GM12801 (cell line): ENCODE measurements around the gene SHPK.

Experiments
- TF ChIP-seq, protein P1 (sequence below): IDR thresholded peaks from one replicate; pipeline ENCODE4 v1.5.1; 2011; ENCODE audit warnings: control low read depth; ENCODE audit not compliant: insufficient read length; ENCODE audit errors: extremely low read depth

Gene SHPK

GRCh38 chr17:3678821-3679530 lies 42.9 kb upstream of the SHPK start:
- TF ChIP-seq, protein P1, sequence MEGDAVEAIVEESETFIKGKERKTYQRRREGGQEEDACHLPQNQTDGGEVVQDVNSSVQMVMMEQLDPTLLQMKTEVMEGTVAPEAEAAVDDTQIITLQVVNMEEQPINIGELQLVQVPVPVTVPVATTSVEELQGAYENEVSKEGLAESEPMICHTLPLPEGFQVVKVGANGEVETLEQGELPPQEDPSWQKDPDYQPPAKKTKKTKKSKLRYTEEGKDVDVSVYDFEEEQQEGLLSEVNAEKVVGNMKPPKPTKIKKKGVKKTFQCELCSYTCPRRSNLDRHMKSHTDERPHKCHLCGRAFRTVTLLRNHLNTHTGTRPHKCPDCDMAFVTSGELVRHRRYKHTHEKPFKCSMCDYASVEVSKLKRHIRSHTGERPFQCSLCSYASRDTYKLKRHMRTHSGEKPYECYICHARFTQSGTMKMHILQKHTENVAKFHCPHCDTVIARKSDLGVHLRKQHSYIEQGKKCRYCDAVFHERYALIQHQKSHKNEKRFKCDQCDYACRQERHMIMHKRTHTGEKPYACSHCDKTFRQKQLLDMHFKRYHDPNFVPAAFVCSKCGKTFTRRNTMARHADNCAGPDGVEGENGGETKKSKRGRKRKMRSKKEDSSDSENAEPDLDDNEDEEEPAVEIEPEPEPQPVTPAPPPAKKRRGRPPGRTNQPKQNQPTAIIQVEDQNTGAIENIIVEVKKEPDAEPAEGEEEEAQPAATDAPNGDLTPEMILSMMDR, result no peak

DNA sequence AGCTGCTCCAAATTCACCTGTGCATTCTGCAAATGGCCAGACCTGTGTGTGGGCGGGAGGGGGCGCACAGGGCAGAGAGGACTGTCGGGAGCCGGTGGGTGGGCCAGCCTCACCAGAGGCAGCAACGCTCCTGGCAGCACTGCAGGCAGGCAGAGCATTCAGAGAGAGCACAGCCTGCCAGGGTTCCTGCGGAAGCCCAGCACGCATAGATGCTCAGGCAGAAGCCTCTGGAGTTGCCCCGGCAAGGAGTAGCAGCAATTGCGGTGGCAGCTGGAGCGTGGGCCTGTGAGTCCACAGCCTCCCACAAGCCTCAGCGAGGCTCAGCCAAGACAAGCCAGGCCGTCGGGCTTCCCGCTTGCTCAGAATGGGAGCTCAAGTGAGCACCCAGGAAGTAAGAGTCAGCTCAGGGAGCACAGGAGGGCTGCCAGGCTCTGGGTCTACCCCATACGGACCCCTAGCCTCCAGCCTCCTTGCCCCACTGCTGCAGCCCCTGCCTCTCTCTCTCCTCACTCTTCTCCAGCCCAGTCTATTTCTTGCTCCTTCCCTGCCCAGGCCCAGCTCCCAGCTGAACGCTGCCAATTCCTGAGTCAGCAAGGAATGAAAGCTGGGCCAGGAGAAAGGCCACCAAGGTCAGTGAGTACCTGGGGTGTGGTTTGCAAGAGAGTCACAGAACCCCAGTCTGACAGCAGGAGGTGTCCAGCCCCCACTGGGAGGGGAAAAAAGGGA lies 42.2 kb upstream of the SHPK start:
- TF ChIP-seq, protein P1, result no peak

DNA sequence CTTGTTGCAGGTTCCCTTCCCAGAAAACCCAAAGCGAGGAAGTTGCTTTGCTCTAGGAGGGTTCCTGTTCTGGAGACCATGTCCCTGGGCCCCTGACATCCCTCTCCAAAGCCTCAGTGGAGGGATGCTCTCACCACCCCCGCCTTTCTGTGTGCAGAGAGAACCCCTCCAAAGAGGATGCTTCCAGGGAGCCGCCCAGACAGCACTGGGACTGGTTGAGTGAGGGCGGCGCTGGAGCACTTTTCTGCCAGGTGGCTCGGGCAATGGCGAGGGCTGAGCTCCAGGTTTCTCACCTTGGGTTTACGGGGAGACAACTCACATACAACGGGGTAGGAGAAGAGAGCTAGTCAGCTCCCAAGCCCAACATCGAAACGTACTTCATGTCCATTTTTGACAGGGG lies 39.8 kb upstream of the SHPK start:
- TF ChIP-seq, protein P1, result no peak

- TF ChIP-seq, protein P1, result no peak
Measured at GRCh38 chr17:3672571-3672970, 36.5 kb upstream of the SHPK start.

DNA sequence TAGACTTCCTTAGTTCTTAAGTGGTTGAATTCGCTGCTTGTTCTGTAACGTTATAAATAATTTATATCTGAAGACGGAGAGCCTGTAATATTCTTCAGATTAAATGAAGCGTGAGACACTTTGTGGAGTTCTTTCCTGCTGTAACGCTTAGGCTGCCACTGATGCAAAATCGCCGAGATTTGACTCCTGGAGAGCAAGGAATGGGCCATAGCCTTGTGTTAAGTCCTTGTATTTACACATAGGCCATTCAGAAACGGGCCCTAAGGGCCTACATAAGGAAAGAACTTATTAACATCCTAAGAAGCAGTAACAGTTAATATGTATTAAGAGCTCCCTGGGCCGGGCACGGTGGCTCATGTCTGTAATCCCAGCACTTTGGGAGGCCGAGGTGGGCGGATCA lies 33.5 kb upstream of the SHPK start:
- TF ChIP-seq, protein P1, result no peak

GRCh38 chr17:3669085-3669347 lies 33.0 kb upstream of the SHPK start:
- TF ChIP-seq, protein P1, result no peak

DNA sequence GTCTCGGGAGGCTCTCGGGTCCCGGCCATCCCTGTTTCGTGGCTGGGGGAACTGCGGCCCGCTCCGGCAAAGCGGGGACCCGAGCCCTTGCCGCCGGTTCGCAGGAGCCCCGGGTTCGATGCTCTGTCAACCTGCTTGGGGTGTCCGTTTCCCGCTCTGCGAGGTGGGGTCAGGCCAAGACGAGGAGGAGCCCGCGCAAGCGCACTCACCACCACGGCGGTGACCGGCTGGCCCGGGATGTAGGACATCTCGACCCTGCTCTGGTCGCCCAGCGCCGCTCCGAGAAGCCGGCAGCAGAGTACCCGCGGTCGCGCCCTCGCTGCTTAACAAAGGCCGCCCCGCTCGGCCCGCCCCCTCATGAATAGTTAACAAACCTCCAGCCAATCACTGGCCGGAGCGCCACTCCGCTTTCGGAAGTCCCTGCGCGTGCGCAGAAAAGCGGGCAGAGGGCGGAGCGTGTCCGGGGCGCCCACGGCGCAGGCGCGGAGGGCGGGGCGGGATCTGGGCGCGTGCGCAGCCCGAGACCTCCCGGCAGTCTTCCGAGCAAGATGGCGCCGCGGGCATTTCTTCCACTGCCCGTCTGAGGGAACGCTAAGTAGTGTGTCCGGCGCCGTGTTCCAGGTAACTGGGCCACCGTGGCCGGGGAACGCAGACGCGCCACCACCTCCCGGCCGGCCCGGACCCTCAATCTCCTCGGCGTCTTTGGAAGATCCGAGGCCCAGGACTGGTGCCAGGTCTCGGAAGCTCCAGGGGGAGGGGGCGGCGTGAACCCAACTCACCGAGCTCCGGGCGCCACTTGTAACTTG lies 32.4 kb upstream of the SHPK start, which contains the start of the genes EMC6 and TAX1BP3:
Gene EMC6, plus strand, starts transcription at position 534 of the 806 bp plus-strand sequence. CDS start 335 bp downstream, outside the sequence.
Gene TAX1BP3, minus strand, starts transcription at position 300 of the 806 bp plus-strand sequence. Its CDS starts 52 bp downstream, at position 248.
- TF ChIP-seq, protein P1, result no peak
